Measurements from ENCODE around the gene VPS37C.

DNA sequence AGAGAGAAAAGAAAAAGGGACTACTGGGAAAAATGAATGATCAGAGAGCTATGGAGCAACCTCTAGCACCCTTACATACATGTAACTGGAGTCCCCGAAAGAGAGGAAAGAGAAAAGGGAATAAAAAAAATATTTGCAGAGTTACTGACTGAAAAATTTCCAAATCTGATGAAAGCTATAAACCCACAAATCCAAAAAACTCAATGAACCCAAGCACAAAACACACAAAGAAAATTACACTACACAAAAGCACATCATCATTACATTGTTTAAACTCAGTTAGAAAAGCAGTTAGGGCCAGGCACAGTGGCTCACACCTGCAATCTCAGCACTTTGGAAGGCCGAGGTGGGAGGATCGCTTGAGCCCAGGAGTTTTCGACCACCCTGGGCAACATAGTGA, 6.7 kb downstream of the VPS37C start:
- TF ChIP-seq POLR2AphosphoS5 (IDR thresholded peaks at IDR 0.05) (no peak), EP300 (IDR thresholded peaks at IDR 0.05) (no peak)
